Esophagus muscularis mucosa (tissue), 4 donors: ENCODE data around the gene CRACR2B. TPM values are rescaled to one million over a fixed set of nuclear protein-coding genes. Genes with fewer than 3 reads are reported as not detected.

ENCODE experiments used
- DNase-seq: peaks from one replicate; pipeline ENCODE4 v3.0.0-alpha.2; 2017; ENCODE audit errors: extremely low spot score
- H3K27ac ChIP-seq, 4 donors: fragments of 200-600 bp; sonication (generic); replicated peaks in 1 of 4; 1 replicate in 3 of 4; 2 replicates in 1 of 4; pipeline ENCODE4 v1.5.1; 2016 to 2019; ENCODE audit warnings: mild to moderate bottlenecking in 1 of 4
- H3K27me3 ChIP-seq, 4 donors: fragments of 200-600 bp; sonication (generic); one replicate each; pipeline versions ENCODE4 v1.5.1 to v1.6.0; 2016 to 2019
- H3K36me3 ChIP-seq, 4 donors: fragments of 200-600 bp; sonication (generic); one replicate each; pipeline ENCODE4 v1.5.1; 2016 to 2019
- H3K4me1 ChIP-seq, 4 donors: fragments of 200-600 bp; sonication (generic); one replicate each; pipeline ENCODE4 v1.5.1; 2016 to 2019
- H3K4me3 ChIP-seq, 4 donors: fragments of 200-600 bp; sonication (generic); 1 replicate in 2 of 4; 2 replicates in 2 of 4; pipeline ENCODE4 v1.5.1; 2016 to 2019; ENCODE audit warnings: mild to moderate bottlenecking in 4 of 4, moderate library complexity in 1 of 4
- H3K9me3 ChIP-seq, 4 donors: fragments of 200-600 bp; sonication (generic); 1 replicate in 3 of 4; 2 replicates in 1 of 4; pipeline ENCODE4 v1.5.1; 2016 to 2019
- EP300 ChIP-seq: sonication (generic); formaldehyde crosslinking; IDR thresholded peaks from one replicate; pipeline ENCODE4 v1.6.1; 2017; ENCODE audit warnings: antibody characterized with exemption
- POLR2A ChIP-seq: fragments of 450-650 bp; IDR thresholded peaks from one replicate; pipeline ENCODE4 v1.6.1; 2017; ENCODE audit warnings: antibody characterized with exemption, moderate library complexity, mild to moderate bottlenecking, low read depth
- POLR2AphosphoS5 ChIP-seq, 2 donors: sonication (generic); formaldehyde crosslinking; IDR thresholded peaks; one replicate each; pipeline ENCODE4 v1.6.1; 2017; ENCODE audit warnings: antibody characterized with exemption in 2 of 2
- WGBS: methylation state at CpG from one replicate; pipeline ENCODE4 v1.1.5; 2018; 5-methylcytosine and 5-hydroxymethylcytosine counted together
- intact Hi-C: fragments of 100-400 bp; cut with DNase I; formaldehyde crosslinking; loops from one replicate; pipeline ENCODE4 v1.15.1; 2023
- total RNA-seq, 4 donors: library from RNA; depleted of rRNA; stranded (reverse); fragments of >200 nt; gene quantifications; one replicate each; pipeline versions ENCODE4 v1.1.0 to v1.2.1, GENCODE V29; 2016
- TF ChIP-seq, protein P1 (sequence below), 3 experiments: fragments of 200-600 bp in 2 of 3; fragments of 450-650 bp in 1 of 3; sonication (generic) in 2 of 3; IDR thresholded peaks; one replicate each; pipeline ENCODE4 v1.5.1; 2017 to 2019; ENCODE audit warnings: antibody characterized with exemption in 3 of 3, mild to moderate bottlenecking in 2 of 3, moderate library complexity in 1 of 3

Gene CRACR2B
- total RNA-seq, 4 donors from 2014 or later, result 5.3 to 8.4 (median 7.0) TPM

GRCh38 chr11:801097-801780 is 26.5 kb upstream of the CRACR2B start:
- no peaks in the 10 kb centered on the region for H3K27me3 ChIP-seq
- H3K4me3 ChIP-seq, result no peak overlapping the region
- peaks cover 14 to 44% (median 40%) of the 10 kb centered on the region in 4 donors for H3K36me3 ChIP-seq
- H3K4me1 ChIP-seq, result peaks cover 36 to 56% (median 46%) of the 10 kb centered on the region in 4 donors
- no peak overlapping the region for H3K27ac ChIP-seq
- DNase-seq, result no peak
- intact Hi-C loops, result no loop called here
- no peaks in the 10 kb centered on the region for H3K9me3 ChIP-seq
- 94% methylated on average over 10 of the region's 20 CpGs for WGBS
- TF ChIP-seq EP300, result no peak
- TF ChIP-seq, protein P1, sequence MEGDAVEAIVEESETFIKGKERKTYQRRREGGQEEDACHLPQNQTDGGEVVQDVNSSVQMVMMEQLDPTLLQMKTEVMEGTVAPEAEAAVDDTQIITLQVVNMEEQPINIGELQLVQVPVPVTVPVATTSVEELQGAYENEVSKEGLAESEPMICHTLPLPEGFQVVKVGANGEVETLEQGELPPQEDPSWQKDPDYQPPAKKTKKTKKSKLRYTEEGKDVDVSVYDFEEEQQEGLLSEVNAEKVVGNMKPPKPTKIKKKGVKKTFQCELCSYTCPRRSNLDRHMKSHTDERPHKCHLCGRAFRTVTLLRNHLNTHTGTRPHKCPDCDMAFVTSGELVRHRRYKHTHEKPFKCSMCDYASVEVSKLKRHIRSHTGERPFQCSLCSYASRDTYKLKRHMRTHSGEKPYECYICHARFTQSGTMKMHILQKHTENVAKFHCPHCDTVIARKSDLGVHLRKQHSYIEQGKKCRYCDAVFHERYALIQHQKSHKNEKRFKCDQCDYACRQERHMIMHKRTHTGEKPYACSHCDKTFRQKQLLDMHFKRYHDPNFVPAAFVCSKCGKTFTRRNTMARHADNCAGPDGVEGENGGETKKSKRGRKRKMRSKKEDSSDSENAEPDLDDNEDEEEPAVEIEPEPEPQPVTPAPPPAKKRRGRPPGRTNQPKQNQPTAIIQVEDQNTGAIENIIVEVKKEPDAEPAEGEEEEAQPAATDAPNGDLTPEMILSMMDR (IDR thresholded peaks at IDR 0.05), result no peak
- TF ChIP-seq POLR2A, result no peak
- TF ChIP-seq POLR2AphosphoS5 (IDR thresholded peaks at IDR 0.05), result no peak

DNA sequence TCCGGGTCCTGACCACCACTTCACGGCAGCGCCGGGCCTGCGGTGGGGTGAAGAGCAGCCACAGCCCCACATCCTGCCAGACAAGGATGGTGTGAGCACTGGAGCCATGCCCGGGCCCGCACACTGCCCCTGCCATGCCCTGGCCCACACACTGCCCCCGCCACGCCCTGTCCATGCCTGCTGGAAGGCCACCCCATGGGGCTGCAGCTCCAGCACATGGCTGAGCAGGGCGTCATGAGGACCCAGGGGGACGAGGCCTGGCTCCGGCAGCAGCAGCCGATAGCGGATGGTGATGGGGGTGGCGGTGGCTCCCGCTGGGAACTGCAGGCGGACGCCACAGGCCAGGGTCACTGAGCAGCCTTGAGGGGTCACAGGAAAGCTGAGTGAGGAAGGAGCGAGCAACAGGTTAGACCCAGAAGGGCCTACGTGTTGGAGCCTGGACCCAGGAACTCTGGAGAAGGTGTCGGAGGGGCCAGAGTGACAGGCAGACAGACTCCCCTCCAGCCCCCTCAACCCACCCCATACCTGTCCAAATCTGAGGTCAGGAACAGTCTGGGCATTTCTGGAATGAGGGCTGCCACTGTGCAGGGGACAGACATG is 25.6 kb upstream of the CRACR2B start:
- Histone ChIP-seq H3K4me3 (no peak overlapping the region), H3K4me1 (peaks cover 27 to 49% (median 38%) of the 10 kb centered on the region in 4 donors), H3K27ac (no peak overlapping the region), H3K9me3 (no peaks in the 10 kb centered on the region), H3K27me3 (no peaks in the 10 kb centered on the region), H3K36me3 (peaks cover 14 to 44% (median 40%) of the 10 kb centered on the region in 4 donors)
- TF ChIP-seq, protein P1 (IDR thresholded peaks at IDR 0.05), result no peak
- TF ChIP-seq EP300 (no peak), POLR2AphosphoS5 (IDR thresholded peaks at IDR 0.05) (no peak), POLR2A (no peak)
- DNase-seq, result no peak
- WGBS, result 94% methylated on average over 13 of the region's 21 CpGs
- intact Hi-C loops, result no loop called here

DNA sequence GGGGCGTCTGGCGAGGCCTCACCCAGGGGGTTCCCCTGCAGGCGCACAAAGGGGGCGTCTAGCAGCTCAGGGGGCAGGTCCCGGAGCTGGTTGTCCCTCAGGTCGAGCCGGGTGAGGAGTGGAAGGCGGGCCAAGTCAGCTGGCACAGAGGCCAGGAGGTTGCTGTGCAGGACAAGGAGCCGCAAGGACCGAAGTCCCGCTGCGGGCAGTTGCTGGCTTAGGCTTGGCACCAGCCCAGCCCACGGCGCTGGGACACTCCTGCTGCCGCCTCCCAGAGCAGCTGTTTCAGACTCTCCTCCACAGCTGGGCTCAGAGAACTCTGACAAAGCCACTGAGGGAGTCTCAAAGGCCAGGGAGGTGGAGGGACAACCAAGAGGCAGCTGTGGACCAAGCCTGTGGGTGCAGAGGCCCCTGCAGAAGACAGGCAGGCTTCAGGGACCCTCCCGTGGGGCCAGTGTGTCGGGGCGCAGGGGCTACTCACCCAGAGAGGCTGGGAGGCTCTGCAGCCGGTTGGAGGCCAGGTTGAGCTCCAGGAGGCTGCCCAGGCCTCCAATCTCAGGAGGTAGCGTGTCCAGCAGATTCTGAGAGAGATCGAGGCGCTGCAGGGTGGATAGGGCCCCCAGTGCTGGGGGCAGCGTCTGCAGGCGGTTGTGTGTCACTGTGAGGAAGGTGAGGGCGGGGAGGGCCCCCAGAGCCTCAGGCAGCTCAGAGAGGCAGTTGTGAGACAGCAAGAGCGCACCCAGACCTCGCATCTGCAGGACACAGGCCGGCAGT is 24.8 kb upstream of the CRACR2B start:
- intact Hi-C loops, result no loop called here
- 94% methylated on average over 14 of the region's 28 CpGs for WGBS
- Histone ChIP-seq H3K27ac (no peak overlapping the region), H3K27me3 (no peaks in the 10 kb centered on the region), H3K9me3 (no peaks in the 10 kb centered on the region), H3K4me3 (no peak overlapping the region), H3K4me1 (peaks cover 26 to 42% (median 33%) of the 10 kb centered on the region in 4 donors), H3K36me3 (peaks cover 14 to 44% (median 40%) of the 10 kb centered on the region in 4 donors)
- TF ChIP-seq, protein P1 (IDR thresholded peaks at IDR 0.05), result no peak
- TF ChIP-seq EP300, result no peak
- TF ChIP-seq POLR2AphosphoS5 (IDR thresholded peaks at IDR 0.05), result no peak
- TF ChIP-seq POLR2A, result no peak
- DNase-seq, result no peak

DNA sequence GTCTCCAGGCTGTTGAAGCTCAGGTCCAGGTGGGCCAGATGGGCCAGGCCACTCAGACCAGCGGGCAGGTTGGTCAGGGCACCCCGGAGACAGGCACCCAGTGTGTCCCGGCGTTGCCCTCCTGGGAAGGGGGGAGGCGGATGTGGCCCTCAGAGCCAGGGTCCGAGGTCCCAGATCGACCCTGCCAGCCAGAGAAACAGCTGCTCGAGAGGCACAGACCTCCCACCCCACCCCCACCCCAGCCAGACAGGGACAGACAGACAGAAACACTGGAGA is 24.3 kb upstream of the CRACR2B start:
- intact Hi-C loops, result no loop called here
- 93% methylated on average over 3 of the region's 8 CpGs for WGBS
- no peak overlapping the region for H3K27ac ChIP-seq
- no peaks in the 10 kb centered on the region for H3K27me3 ChIP-seq
- H3K9me3 ChIP-seq, result no peaks in the 10 kb centered on the region
- no peak for DNase-seq
- no peak overlapping the region for H3K4me3 ChIP-seq
- H3K36me3 ChIP-seq, result peaks cover 14 to 44% (median 40%) of the 10 kb centered on the region in 4 donors
- H3K4me1 ChIP-seq, result peaks cover 29 to 43% (median 35%) of the 10 kb centered on the region in 4 donors
- no peak for TF ChIP-seq POLR2A
- no peak for TF ChIP-seq POLR2AphosphoS5 (IDR thresholded peaks at IDR 0.05)
- TF ChIP-seq EP300, result no peak
- TF ChIP-seq, protein P1 (IDR thresholded peaks at IDR 0.05), result no peak
